MCF 10A (cell line): Measurements from ENCODE around the gene DGCR8. TPM values are rescaled to one million over a fixed set of nuclear protein-coding genes. Genes with fewer than 3 reads are reported as not detected.

Experiments used
- BruUV-seq: library from RNA; stranded (reverse); fragments of 400-500 nt; replicated peaks from 2 replicates; lab custom pipeline; 2021; lab: Mats Ljungman, UMichigan
- CTCF ChIA-PET: fragments of 300-600 bp; sonication (Branson Sonifier 250); formaldehyde crosslinking; extraction: SDS; loops from one replicate; lab custom pipeline; 2021; ENCODE audit warnings: antibody characterized with exemption, inconsistent platforms; lab: Yijun Ruan, JAX
- POLR2A ChIA-PET: fragments of 300-600, 350-650 bp; sonication (Branson Sonifier 250); formaldehyde crosslinking; extraction: SDS; loops from one replicate; lab custom pipeline; 2020; ENCODE audit warnings: antibody characterized with exemption, inconsistent platforms; lab: Yijun Ruan, JAX
- DNase-seq: peaks from one replicate; pipeline ENCODE4 v3.0.0-alpha.2; 2018; ENCODE audit not compliant: unreplicated experiment
- H3K27ac Mint-ChIP-seq: one replicate; pipeline ENCODE4 v1.8.0; 2022; ENCODE audit warnings: mild to moderate bottlenecking, low read depth, mixed read lengths; ENCODE audit not compliant: unreplicated experiment
- H3K27me3 Mint-ChIP-seq: one replicate; pipeline ENCODE4 v1.8.0; 2022; ENCODE audit warnings: mixed read lengths; ENCODE audit not compliant: insufficient read depth, unreplicated experiment
- H3K36me3 Mint-ChIP-seq: one replicate; pipeline ENCODE4 v1.8.0; 2022; ENCODE audit warnings: mild to moderate bottlenecking, moderate library complexity, mixed read lengths; ENCODE audit not compliant: insufficient read depth, unreplicated experiment
- H3K4me1 Mint-ChIP-seq: one replicate; pipeline ENCODE4 v1.8.0; 2022; ENCODE audit warnings: mixed read lengths; ENCODE audit not compliant: insufficient read depth, unreplicated experiment
- H3K4me3 Mint-ChIP-seq: one replicate; pipeline ENCODE4 v1.8.0; 2022; ENCODE audit warnings: mild to moderate bottlenecking, moderate library complexity, mixed read lengths; ENCODE audit not compliant: unreplicated experiment
- H3K9me3 Mint-ChIP-seq: one replicate; pipeline ENCODE4 v1.8.0; 2022; ENCODE audit warnings: mixed read lengths; ENCODE audit not compliant: unreplicated experiment
- CTCF ChIP-seq: fragments of 200-600 bp; IDR thresholded peaks from one replicate; pipeline ENCODE4 v1.8.0; 2022; ENCODE audit warnings: antibody characterized with exemption, mild to moderate bottlenecking; ENCODE audit not compliant: unreplicated experiment
- intact Hi-C: fragments of 100-400 bp; cut with micrococcal nuclease; formaldehyde crosslinking; loops from 2 replicates; pipeline ENCODE4 v1.14.1; 2022
- total RNA-seq: library from RNA; stranded (reverse); gene quantifications from 2 replicates; pipeline ENCODE4 v1.2.3, GENCODE V29; 2022

The DGCR8 gene
- total RNA-seq, 1 experiment from 2014 or later: 40.8 TPM

- Mint-ChIP-seq H3K27ac (no peak overlapping the region), H3K36me3 (peaks cover 5% of the 10 kb centered on the region), H3K9me3 (no peaks in the 10 kb centered on the region), H3K4me3 (no peak overlapping the region), H3K4me1 (peaks cover 18% of the 10 kb centered on the region), H3K27me3 (no peaks in the 10 kb centered on the region)
- CTCF ChIA-PET: interaction anchor here (0.6 to 1.0 kb wide), 5 partner anchors 29 to 89 kb away, joined by 3 to 5 read pairs (median 3); no protein-coding TSS in a partner anchor
- intact Hi-C loops: no loop called here
- TF ChIP-seq CTCF: no peak
- BruUV-seq: no TSS peak
- DNase-seq: no peak
- POLR2A ChIA-PET: interaction anchor here (0.7 kb wide), 1 partner anchor 1038 kb away, joined by 3 read pairs; no protein-coding TSS in a partner anchor
Observed at GRCh38 chr22:20058989-20059770, 20.9 kb upstream of the DGCR8 start.

GRCh38 chr22:20060700-20061480 is 19.2 kb upstream of the DGCR8 start:
- peaks cover 18% of the 10 kb centered on the region for H3K4me1 Mint-ChIP-seq
- H3K27ac Mint-ChIP-seq: peak overlapping the region; percentile 57
- intact Hi-C loops: no loop called here
- no peak for TF ChIP-seq CTCF
- no peaks in the 10 kb centered on the region for H3K9me3 Mint-ChIP-seq
- peak overlapping the region; percentile 13 for H3K4me3 Mint-ChIP-seq
- no peak for DNase-seq
- CTCF ChIA-PET: interaction anchor here (0.6 to 1.3 kb wide), 5 partner anchors 9 to 395 kb away, joined by 3 to 5 read pairs (median 3); no protein-coding TSS in a partner anchor
- POLR2A ChIA-PET: interaction anchor here (0.6 to 1.1 kb wide), 6 partner anchors 9 to 76 kb away, joined by 3 to 5 read pairs (median 4); partner anchors contain the start of genes DGCR8 and TANGO2
- H3K36me3 Mint-ChIP-seq: peaks cover 5% of the 10 kb centered on the region
- H3K27me3 Mint-ChIP-seq: no peaks in the 10 kb centered on the region
- no TSS peak for BruUV-seq

- H3K27me3 Mint-ChIP-seq: no peaks in the 10 kb centered on the region
- peaks cover 18% of the 10 kb centered on the region for H3K4me1 Mint-ChIP-seq
- intact Hi-C loops: no loop called here
- H3K4me3 Mint-ChIP-seq: peak overlapping the region; percentile 13
- no TSS peak for BruUV-seq
- peaks cover 5% of the 10 kb centered on the region for H3K36me3 Mint-ChIP-seq
- H3K27ac Mint-ChIP-seq: peak overlapping the region; percentile 57
- CTCF ChIA-PET: interaction anchor here (0.5 to 1.3 kb wide), 7 partner anchors 9 to 396 kb away, joined by 3 to 5 read pairs (median 3); no protein-coding TSS in a partner anchor
- H3K9me3 Mint-ChIP-seq: no peaks in the 10 kb centered on the region
- peak; percentile 94 for DNase-seq
- POLR2A ChIA-PET: interaction anchor here (0.6 to 1.2 kb wide), 7 partner anchors 8 to 77 kb away, joined by 3 to 5 read pairs (median 3); partner anchors contain the start of genes DGCR8 and TANGO2
- no peak for TF ChIP-seq CTCF
Observed at GRCh38 chr22:20061481-20061861, 18.6 kb upstream of the DGCR8 start.
